Natural killer cell treated with Interleukin-12 subunit alpha and Interleukin-12 subunit beta and Interleukin-15 and Interleukin-18, amount 100 ng/mL, for 72 hours (primary cell): ENCODE data around the gene AIFM1. TPM values are rescaled to one million over a fixed set of nuclear protein-coding genes. Genes with fewer than 3 reads are reported as not detected.

ENCODE experiments used
- ATAC-seq, 2 donors: fragments of 150-1000 bp; cut with Tn5 transposase in 1 of 2; sonication (Bioruptor Pico), chemical (Tn5 transposase) in 1 of 2; 2 replicates each; pipeline ENCODE4 v1.10.0; 2021
- DNase-seq: peaks from one replicate; pipeline ENCODE4 v3.0.0; 2022; ENCODE audit warnings: low spot score
- H3K27ac Mint-ChIP-seq, 2 donors: 1 replicate in 1 of 2; 2 replicates in 1 of 2; pipeline ENCODE4 v1.8.0; 2022; ENCODE audit warnings: mixed read lengths in 2 of 2, mild to moderate bottlenecking in 1 of 2, moderate library complexity in 1 of 2
- H3K27me3 Mint-ChIP-seq, 2 donors: 1 replicate in 1 of 2; 2 replicates in 1 of 2; pipeline ENCODE4 v1.8.0; 2022; ENCODE audit warnings: mixed read lengths in 2 of 2
- H3K36me3 Mint-ChIP-seq: one replicate; pipeline ENCODE4 v1.8.0; 2022; ENCODE audit warnings: mixed read lengths
- H3K4me1 Mint-ChIP-seq, 2 donors: 1 replicate in 1 of 2; 2 replicates in 1 of 2; pipeline ENCODE4 v1.8.0; 2022; ENCODE audit warnings: low read depth in 2 of 2, mixed read lengths in 2 of 2, mild to moderate bottlenecking in 1 of 2
- H3K4me3 Mint-ChIP-seq: one replicate; pipeline ENCODE4 v1.8.0; 2022; ENCODE audit warnings: mixed read lengths
- H3K9me3 Mint-ChIP-seq: 2 replicates; pipeline ENCODE4 v1.8.0; 2022; ENCODE audit warnings: mixed read lengths
- total RNA-seq, 2 donors: library from RNA; stranded (reverse); gene quantifications; one replicate each; pipeline ENCODE4 v1.2.3, GENCODE V29; 2022

The AIFM1 gene
- total RNA-seq, 2 donors from 2014 or later, result 38.6 to 49.1 TPM

GRCh38 chrX:130176942-130177341 is 11.3 kb upstream of the AIFM1 start:
- peaks cover 0 to 11% of the 10 kb centered on the region in 2 donors for H3K27me3 Mint-ChIP-seq
- peak overlapping the region; percentile 59 to 61 for H3K27ac Mint-ChIP-seq
- no peaks in the 10 kb centered on the region for H3K9me3 Mint-ChIP-seq
- DNase-seq, result no peak
- peaks cover 11% of the 10 kb centered on the region for H3K36me3 Mint-ChIP-seq
- peak overlapping the region; percentile 61 for H3K4me3 Mint-ChIP-seq
- H3K4me1 Mint-ChIP-seq, result peaks cover 46 to 51% of the 10 kb centered on the region in 2 donors
- ATAC-seq, result no peak

GRCh38 chrX:130176354-130176776 is 10.7 kb upstream of the AIFM1 start:
- H3K9me3 Mint-ChIP-seq, result no peaks in the 10 kb centered on the region
- peaks cover 46 to 51% of the 10 kb centered on the region in 2 donors for H3K4me1 Mint-ChIP-seq
- peaks cover 0 to 11% of the 10 kb centered on the region in 2 donors for H3K27me3 Mint-ChIP-seq
- DNase-seq (no peak), ATAC-seq (no peak)
- peak overlapping the region; percentile 59 to 61 for H3K27ac Mint-ChIP-seq
- peak overlapping the region; percentile 61 for H3K4me3 Mint-ChIP-seq
- H3K36me3 Mint-ChIP-seq, result peaks cover 11% of the 10 kb centered on the region

- peak overlapping the region in 1 of 2 donors; percentile 96 for H3K27ac Mint-ChIP-seq
- H3K4me1 Mint-ChIP-seq, result peaks cover 53 to 54% of the 10 kb centered on the region in 2 donors
- ATAC-seq (no peak), DNase-seq (no peak)
- peak overlapping the region; percentile 93 for H3K4me3 Mint-ChIP-seq
- no peaks in the 10 kb centered on the region for H3K9me3 Mint-ChIP-seq
- peaks cover 10% of the 10 kb centered on the region for H3K36me3 Mint-ChIP-seq
- peaks cover 0 to 10% of the 10 kb centered on the region in 2 donors for H3K27me3 Mint-ChIP-seq
Measured at GRCh38 chrX:130174937-130175336, 9.3 kb upstream of the AIFM1 start.

- ATAC-seq (no peak), DNase-seq (no peak)
- no peaks in the 10 kb centered on the region for H3K9me3 Mint-ChIP-seq
- H3K4me1 Mint-ChIP-seq, result peaks cover 47 to 48% of the 10 kb centered on the region in 2 donors
- H3K27me3 Mint-ChIP-seq, result peaks cover 0 to 6% of the 10 kb centered on the region in 2 donors
- peaks cover 5% of the 10 kb centered on the region for H3K36me3 Mint-ChIP-seq
- peak overlapping the region; percentile 96 for H3K27ac Mint-ChIP-seq
- H3K4me3 Mint-ChIP-seq, result peak overlapping the region; percentile 93
Measured at GRCh38 chrX:130174045-130174704, 8.5 kb upstream of the AIFM1 start.

- Mint-ChIP-seq H3K27ac (peak overlapping the region; percentile 96), H3K27me3 (peaks cover 0 to 6% of the 10 kb centered on the region in 2 donors), H3K4me3 (peak overlapping the region; percentile 93), H3K9me3 (no peaks in the 10 kb centered on the region), H3K4me1 (peaks cover 47 to 48% of the 10 kb centered on the region in 2 donors), H3K36me3 (peaks cover 5% of the 10 kb centered on the region)
- ATAC-seq (peak; percentile 79 to 83), DNase-seq (peak; percentile 84)
Measured at GRCh38 chrX:130173190-130173895, 7.7 kb upstream of the AIFM1 start.

GRCh38 chrX:130172127-130172845 is 6.6 kb upstream of the AIFM1 start:
- ATAC-seq (no peak), DNase-seq (no peak)
- peaks cover 39 to 41% of the 10 kb centered on the region in 2 donors for H3K4me1 Mint-ChIP-seq
- no peaks in the 10 kb centered on the region for H3K36me3 Mint-ChIP-seq
- H3K4me3 Mint-ChIP-seq, result peak overlapping the region; percentile 93
- H3K27me3 Mint-ChIP-seq, result no peaks in the 10 kb centered on the region
- no peaks in the 10 kb centered on the region for H3K9me3 Mint-ChIP-seq
- H3K27ac Mint-ChIP-seq, result peak overlapping the region; percentile 96

GRCh38 chrX:130171446-130172126 is 5.9 kb upstream of the AIFM1 start, which contains the start of gene RAB33A:
Gene RAB33A (plus strand): TSS chrX:130171962. CDS start chrX:130172063, 101 bp downstream.
- ATAC-seq (peak; percentile 55 to 56), DNase-seq (peak; percentile 64)
- Mint-ChIP-seq H3K27ac (peak within 1 kb of the TSS; percentile 96), H3K4me3 (peak within 1 kb of the TSS; percentile 93), H3K9me3 (no peaks in the 10 kb centered on the region), H3K36me3 (no peaks in the 10 kb centered on the region), H3K27me3 (no peaks in the 10 kb centered on the region), H3K4me1 (peaks cover 37 to 43% of the 10 kb centered on the region in 2 donors)

- peak overlapping the region; percentile 47 to 96 for H3K27ac Mint-ChIP-seq
- no peaks in the 10 kb centered on the region for H3K36me3 Mint-ChIP-seq
- no peaks in the 10 kb centered on the region for H3K9me3 Mint-ChIP-seq
- H3K4me3 Mint-ChIP-seq, result peak overlapping the region; percentile 93
- DNase-seq (peak; percentile 66), ATAC-seq (peak; percentile 78 to 82)
- peaks cover 35 to 42% of the 10 kb centered on the region in 2 donors for H3K4me1 Mint-ChIP-seq
- H3K27me3 Mint-ChIP-seq, result peaks cover 0 to 3% of the 10 kb centered on the region in 2 donors
Measured at GRCh38 chrX:130170752-130171445, 5.3 kb upstream of the AIFM1 start.

- ATAC-seq, result no peak
- no peaks in the 10 kb centered on the region for H3K9me3 Mint-ChIP-seq
- no peaks in the 10 kb centered on the region for H3K36me3 Mint-ChIP-seq
- DNase-seq, result no peak
- peaks cover 0 to 3% of the 10 kb centered on the region in 2 donors for H3K27me3 Mint-ChIP-seq
- H3K27ac Mint-ChIP-seq, result peak overlapping the region; percentile 93 to 95
- peaks cover 17 to 34% of the 10 kb centered on the region in 2 donors for H3K4me1 Mint-ChIP-seq
- peak overlapping the region; percentile 97 for H3K4me3 Mint-ChIP-seq
Measured at GRCh38 chrX:130167040-130167439, 1.4 kb upstream of the AIFM1 start.

- no peak for DNase-seq
- H3K9me3 Mint-ChIP-seq, result no peaks in the 10 kb centered on the region
- H3K36me3 Mint-ChIP-seq, result no peaks in the 10 kb centered on the region
- H3K27ac Mint-ChIP-seq, result peak overlapping the region; percentile 93 to 95
- H3K4me3 Mint-ChIP-seq, result peak overlapping the region; percentile 97
- H3K27me3 Mint-ChIP-seq, result peaks cover 0 to 3% of the 10 kb centered on the region in 2 donors
- H3K4me1 Mint-ChIP-seq, result peaks cover 19 to 35% of the 10 kb centered on the region in 2 donors
- no peak for ATAC-seq
Measured at GRCh38 chrX:130166503-130166777, 799 bp upstream of the AIFM1 start.

GRCh38 chrX:130165181-130165702 is 399 bp downstream of the AIFM1 start:
- DNase-seq, result no peak
- Mint-ChIP-seq H3K27me3 (peaks cover 0 to 3% of the 10 kb centered on the region in 2 donors), H3K36me3 (no peaks in the 10 kb centered on the region), H3K4me3 (peak overlapping the region; percentile 97), H3K9me3 (no peaks in the 10 kb centered on the region), H3K4me1 (peaks cover 15 to 28% of the 10 kb centered on the region in 2 donors), H3K27ac (peak overlapping the region; percentile 93 to 95)
- ATAC-seq, result no peak

GRCh38 chrX:130163398-130163797 is 2.2 kb downstream of the AIFM1 start:
- Mint-ChIP-seq H3K27ac (no peak overlapping the region), H3K4me1 (peaks cover 17 to 26% of the 10 kb centered on the region in 2 donors), H3K4me3 (no peak overlapping the region), H3K27me3 (peaks cover 0 to 8% of the 10 kb centered on the region in 2 donors), H3K36me3 (no peaks in the 10 kb centered on the region), H3K9me3 (no peaks in the 10 kb centered on the region)
- ATAC-seq (no peak), DNase-seq (no peak)
